ENCODE data around the gene PTGER1. TPM values are rescaled to one million over a fixed set of nuclear protein-coding genes. Genes with fewer than 3 reads are reported as not detected.

The PTGER1 gene
- total and polyA plus RNA-seq, 2 of the 13 experiments (the other 11 are each of a cell fraction or from before 2014, with no cell fraction given), result 0.13 TPM; not detected in 1

DNA sequence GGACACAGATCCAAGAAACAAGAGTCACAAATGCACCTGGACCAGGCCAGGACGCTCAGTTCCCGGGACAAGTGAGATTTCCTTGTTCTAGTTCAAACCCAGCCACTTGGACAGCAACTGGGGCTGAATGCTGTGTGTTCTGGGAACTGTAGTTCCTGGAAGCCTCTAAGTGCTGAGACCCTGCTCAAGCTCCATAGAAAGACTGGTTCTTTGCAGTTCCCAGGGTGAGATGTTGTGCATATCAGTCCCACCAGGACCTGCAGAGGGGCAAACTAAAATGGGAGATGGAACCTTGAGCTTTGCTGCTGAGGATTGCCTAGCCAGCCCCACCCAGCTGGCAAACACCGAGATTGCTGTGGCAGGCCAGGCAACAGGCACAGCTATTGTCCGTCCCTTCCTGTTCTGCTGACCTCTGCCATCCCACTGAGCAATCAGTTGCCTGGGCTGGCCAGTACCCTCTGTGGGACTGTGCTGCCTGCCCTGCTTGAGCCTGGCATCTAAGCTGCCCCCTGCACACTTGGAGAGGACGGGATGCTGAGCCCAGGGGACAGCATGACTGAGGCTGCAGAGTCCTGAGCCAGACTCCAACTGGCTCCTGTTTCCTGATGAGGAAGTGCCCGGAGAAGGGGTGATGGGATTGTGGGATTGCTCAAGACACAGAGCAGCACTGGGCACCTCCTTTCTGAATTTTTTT is 22.2 kb upstream of the PTGER1 start (continued):
- TF ChIP-seq TAF1 (CRISPR knock-in tag; IDR thresholded peaks at IDR 0.05) (no peak), POLR2G (IDR thresholded peaks at IDR 0.05; ENCODE audit: low read depth, low read length) (peak; percentile 57; the same call in 1 of the 2 replicates), MEF2D (CRISPR knock-in tag; IDR thresholded peaks at IDR 0.05) (no peak), ELF4 (CRISPR knock-in tag; IDR thresholded peaks at IDR 0.05; ENCODE audit: borderline replicate concordance) (0 out of 2 replicates have a peak, but pooled peaks have one; percentile 26), ZNF788 (CRISPR knock-in tag; IDR thresholded peaks at IDR 0.05; ENCODE audit: borderline replicate concordance) (peak; percentile 37; the same call in 1 of the 2 replicates), ZNF205 (CRISPR knock-in tag; IDR thresholded peaks at IDR 0.05) (no peak), SETDB1 (CRISPR knock-in tag; IDR thresholded peaks at IDR 0.05; ENCODE audit: borderline replicate concordance) (no peak), ZNF629 (CRISPR knock-in tag; conservative IDR thresholded peaks at IDR 0.05) (peak; percentile 21; the same call in 1 of the 2 replicates), ZSCAN31 (CRISPR knock-in tag; IDR thresholded peaks at IDR 0.05; ENCODE audit: low read depth) (0 out of 2 replicates have a peak, but pooled peaks have one; percentile 0)
- TF ChIP-seq, protein P1, sequence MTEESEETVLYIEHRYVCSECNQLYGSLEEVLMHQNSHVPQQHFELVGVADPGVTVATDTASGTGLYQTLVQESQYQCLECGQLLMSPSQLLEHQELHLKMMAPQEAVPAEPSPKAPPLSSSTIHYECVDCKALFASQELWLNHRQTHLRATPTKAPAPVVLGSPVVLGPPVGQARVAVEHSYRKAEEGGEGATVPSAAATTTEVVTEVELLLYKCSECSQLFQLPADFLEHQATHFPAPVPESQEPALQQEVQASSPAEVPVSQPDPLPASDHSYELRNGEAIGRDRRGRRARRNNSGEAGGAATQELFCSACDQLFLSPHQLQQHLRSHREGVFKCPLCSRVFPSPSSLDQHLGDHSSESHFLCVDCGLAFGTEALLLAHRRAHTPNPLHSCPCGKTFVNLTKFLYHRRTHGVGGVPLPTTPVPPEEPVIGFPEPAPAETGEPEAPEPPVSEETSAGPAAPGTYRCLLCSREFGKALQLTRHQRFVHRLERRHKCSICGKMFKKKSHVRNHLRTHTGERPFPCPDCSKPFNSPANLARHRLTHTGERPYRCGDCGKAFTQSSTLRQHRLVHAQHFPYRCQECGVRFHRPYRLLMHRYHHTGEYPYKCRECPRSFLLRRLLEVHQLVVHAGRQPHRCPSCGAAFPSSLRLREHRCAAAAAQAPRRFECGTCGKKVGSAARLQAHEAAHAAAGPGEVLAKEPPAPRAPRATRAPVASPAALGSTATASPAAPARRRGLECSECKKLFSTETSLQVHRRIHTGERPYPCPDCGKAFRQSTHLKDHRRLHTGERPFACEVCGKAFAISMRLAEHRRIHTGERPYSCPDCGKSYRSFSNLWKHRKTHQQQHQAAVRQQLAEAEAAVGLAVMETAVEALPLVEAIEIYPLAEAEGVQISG (CRISPR knock-in tag; IDR thresholded peaks at IDR 0.05), result peak; percentile 46; the same call in 1 of the 2 replicates
- TF ChIP-seq, protein P2, sequence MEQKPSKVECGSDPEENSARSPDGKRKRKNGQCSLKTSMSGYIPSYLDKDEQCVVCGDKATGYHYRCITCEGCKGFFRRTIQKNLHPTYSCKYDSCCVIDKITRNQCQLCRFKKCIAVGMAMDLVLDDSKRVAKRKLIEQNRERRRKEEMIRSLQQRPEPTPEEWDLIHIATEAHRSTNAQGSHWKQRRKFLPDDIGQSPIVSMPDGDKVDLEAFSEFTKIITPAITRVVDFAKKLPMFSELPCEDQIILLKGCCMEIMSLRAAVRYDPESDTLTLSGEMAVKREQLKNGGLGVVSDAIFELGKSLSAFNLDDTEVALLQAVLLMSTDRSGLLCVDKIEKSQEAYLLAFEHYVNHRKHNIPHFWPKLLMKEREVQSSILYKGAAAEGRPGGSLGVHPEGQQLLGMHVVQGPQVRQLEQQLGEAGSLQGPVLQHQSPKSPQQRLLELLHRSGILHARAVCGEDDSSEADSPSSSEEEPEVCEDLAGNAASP (CRISPR knock-in tag; IDR thresholded peaks at IDR 0.05; ENCODE audit: borderline replicate concordance), result no peak
- TF ChIP-seq, protein P3, sequence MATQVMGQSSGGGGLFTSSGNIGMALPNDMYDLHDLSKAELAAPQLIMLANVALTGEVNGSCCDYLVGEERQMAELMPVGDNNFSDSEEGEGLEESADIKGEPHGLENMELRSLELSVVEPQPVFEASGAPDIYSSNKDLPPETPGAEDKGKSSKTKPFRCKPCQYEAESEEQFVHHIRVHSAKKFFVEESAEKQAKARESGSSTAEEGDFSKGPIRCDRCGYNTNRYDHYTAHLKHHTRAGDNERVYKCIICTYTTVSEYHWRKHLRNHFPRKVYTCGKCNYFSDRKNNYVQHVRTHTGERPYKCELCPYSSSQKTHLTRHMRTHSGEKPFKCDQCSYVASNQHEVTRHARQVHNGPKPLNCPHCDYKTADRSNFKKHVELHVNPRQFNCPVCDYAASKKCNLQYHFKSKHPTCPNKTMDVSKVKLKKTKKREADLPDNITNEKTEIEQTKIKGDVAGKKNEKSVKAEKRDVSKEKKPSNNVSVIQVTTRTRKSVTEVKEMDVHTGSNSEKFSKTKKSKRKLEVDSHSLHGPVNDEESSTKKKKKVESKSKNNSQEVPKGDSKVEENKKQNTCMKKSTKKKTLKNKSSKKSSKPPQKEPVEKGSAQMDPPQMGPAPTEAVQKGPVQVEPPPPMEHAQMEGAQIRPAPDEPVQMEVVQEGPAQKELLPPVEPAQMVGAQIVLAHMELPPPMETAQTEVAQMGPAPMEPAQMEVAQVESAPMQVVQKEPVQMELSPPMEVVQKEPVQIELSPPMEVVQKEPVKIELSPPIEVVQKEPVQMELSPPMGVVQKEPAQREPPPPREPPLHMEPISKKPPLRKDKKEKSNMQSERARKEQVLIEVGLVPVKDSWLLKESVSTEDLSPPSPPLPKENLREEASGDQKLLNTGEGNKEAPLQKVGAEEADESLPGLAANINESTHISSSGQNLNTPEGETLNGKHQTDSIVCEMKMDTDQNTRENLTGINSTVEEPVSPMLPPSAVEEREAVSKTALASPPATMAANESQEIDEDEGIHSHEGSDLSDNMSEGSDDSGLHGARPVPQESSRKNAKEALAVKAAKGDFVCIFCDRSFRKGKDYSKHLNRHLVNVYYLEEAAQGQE (IDR thresholded peaks at IDR 0.05; ENCODE audit: borderline replicate concordance in 1 of 2, low read depth in 1 of 2, low read length in 2 of 2), result peak in 1 of 2 experiments; percentile 41; a peak in 1 of 4 replicates
- TF ChIP-seq, protein P4, sequence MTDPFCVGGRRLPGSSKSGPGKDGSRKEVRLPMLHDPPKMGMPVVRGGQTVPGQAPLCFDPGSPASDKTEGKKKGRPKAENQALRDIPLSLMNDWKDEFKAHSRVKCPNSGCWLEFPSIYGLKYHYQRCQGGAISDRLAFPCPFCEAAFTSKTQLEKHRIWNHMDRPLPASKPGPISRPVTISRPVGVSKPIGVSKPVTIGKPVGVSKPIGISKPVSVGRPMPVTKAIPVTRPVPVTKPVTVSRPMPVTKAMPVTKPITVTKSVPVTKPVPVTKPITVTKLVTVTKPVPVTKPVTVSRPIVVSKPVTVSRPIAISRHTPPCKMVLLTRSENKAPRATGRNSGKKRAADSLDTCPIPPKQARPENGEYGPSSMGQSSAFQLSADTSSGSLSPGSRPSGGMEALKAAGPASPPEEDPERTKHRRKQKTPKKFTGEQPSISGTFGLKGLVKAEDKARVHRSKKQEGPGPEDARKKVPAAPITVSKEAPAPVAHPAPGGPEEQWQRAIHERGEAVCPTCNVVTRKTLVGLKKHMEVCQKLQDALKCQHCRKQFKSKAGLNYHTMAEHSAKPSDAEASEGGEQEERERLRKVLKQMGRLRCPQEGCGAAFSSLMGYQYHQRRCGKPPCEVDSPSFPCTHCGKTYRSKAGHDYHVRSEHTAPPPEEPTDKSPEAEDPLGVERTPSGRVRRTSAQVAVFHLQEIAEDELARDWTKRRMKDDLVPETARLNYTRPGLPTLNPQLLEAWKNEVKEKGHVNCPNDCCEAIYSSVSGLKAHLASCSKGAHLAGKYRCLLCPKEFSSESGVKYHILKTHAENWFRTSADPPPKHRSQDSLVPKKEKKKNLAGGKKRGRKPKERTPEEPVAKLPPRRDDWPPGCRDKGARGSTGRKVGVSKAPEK (CRISPR knock-in tag; IDR thresholded peaks at IDR 0.05; ENCODE audit: borderline replicate concordance), result 0 out of 2 replicates have a peak, but pooled peaks have one; percentile 30
